ENCODE results near the gene EFNA2.

The EFNA2 gene

GRCh38 chr19:1268226-1269064 is 17.2 kb upstream of the EFNA2 start:
- DNase-seq (ENCODE audit: extremely low spot score) = no peak
- ChIA-PET POLR2A (interaction anchor here (0.6 to 4.0 kb wide), 29 partner anchors 9 to 1208 kb away, joined by 3 to 65 read pairs (median 4); partner anchors contain the start of genes ATP5F1D, CNN2 and GADD45B), CTCF (interaction anchor here (1.0 to 18.0 kb wide), 7 partner anchors 11 to 105 kb away, joined by 3 to 491 read pairs (median 7); partner anchors contain the start of genes ATP5F1D and CBARP)
- TF ChIP-seq CTCF (IDR thresholded peaks at IDR 0.05; ENCODE audit: control extremely low read depth, extremely low read depth, low read depth, missing control alignments) = no peak

GRCh38 chr19:1269065-1269477 is 16.6 kb upstream of the EFNA2 start, which contains the start of gene CIRBP:
CIRBP (plus strand) TSS chr19:1269332; CDS start chr19:1270934, 1,602 bp downstream.
- no peak for TF ChIP-seq CTCF (IDR thresholded peaks at IDR 0.05; ENCODE audit: control extremely low read depth, extremely low read depth, low read depth, missing control alignments)
- ChIA-PET POLR2A (interaction anchor here (0.6 to 4.0 kb wide), 30 partner anchors 10 to 1207 kb away, joined by 3 to 65 read pairs (median 4); partner anchors contain the start of genes ATP5F1D, CNN2 and GADD45B), CTCF (interaction anchor here (0.6 to 18.0 kb wide), 8 partner anchors 10 to 1245 kb away, joined by 3 to 491 read pairs (median 4); partner anchors contain the start of genes ATP5F1D and CBARP)
- DNase-seq (ENCODE audit: extremely low spot score) = peak; percentile 98

- peak; percentile 88 for DNase-seq (ENCODE audit: extremely low spot score)
- no peak for TF ChIP-seq CTCF (IDR thresholded peaks at IDR 0.05; ENCODE audit: control extremely low read depth, extremely low read depth, low read depth, missing control alignments)
- CTCF ChIA-PET = interaction anchor here (0.6 to 18.0 kb wide), 8 partner anchors 10 to 1244 kb away, joined by 3 to 491 read pairs (median 4); partner anchors contain the start of genes ATP5F1D and CBARP
- POLR2A ChIA-PET = interaction anchor here (0.7 to 4.0 kb wide), 19 partner anchors 10 to 1206 kb away, joined by 3 to 65 read pairs (median 4); partner anchors contain the start of genes ATP5F1D and GADD45B
These were observed 16.0 kb upstream of the EFNA2 start for GRCh38 chr19:1269478-1270212.

- ChIA-PET CTCF (interaction anchor here (18.0 kb wide), 1 partner anchor 28 kb away, joined by 491 read pairs; the partner anchor contains the start of genes ATP5F1D and CBARP), POLR2A (no interaction called here)
- DNase-seq (ENCODE audit: extremely low spot score) = no peak
- no peak for TF ChIP-seq CTCF (IDR thresholded peaks at IDR 0.05; ENCODE audit: control extremely low read depth, extremely low read depth, low read depth, missing control alignments)
These were observed 15.3 kb upstream of the EFNA2 start for GRCh38 chr19:1270213-1270853.

- POLR2A ChIA-PET = interaction anchor here (1.4 kb wide), 1 partner anchor 27 kb away, joined by 6 read pairs; no protein-coding TSS in a partner anchor
- TF ChIP-seq CTCF (IDR thresholded peaks at IDR 0.05; ENCODE audit: control extremely low read depth, extremely low read depth, low read depth, missing control alignments) = no peak
- CTCF ChIA-PET = interaction anchor here (1.8 to 3.6 kb wide), 2 partner anchors 8 to 27 kb away, joined by 4 to 48 read pairs; no protein-coding TSS in a partner anchor
- no peak for DNase-seq (ENCODE audit: extremely low spot score)
These were observed 14.7 kb upstream of the EFNA2 start for GRCh38 chr19:1270854-1271527.

All from GM10248 (cell line).